ENCODE data around the gene TFAP2D. TPM values are rescaled to one million over a fixed set of nuclear protein-coding genes. Genes with fewer than 3 reads are reported as not detected.

Gene TFAP2D
- total RNA-seq, 2 experiments from 2014 or later: not detected

GRCh38 chr6:50807035-50807434 is 93.7 kb downstream of the TFAP2D start:
- no peak overlapping the region for H3K4me3 ChIP-seq (ENCODE audit: low read depth, low read length, poor library complexity, severe bottlenecking)
- no peaks in the 10 kb centered on the region for H3K4me1 ChIP-seq (ENCODE audit: insufficient read depth, low read length, poor library complexity, severe bottlenecking)
- POLR2A ChIA-PET: no interaction called here
- no peaks in the 10 kb centered on the region for H3K36me3 ChIP-seq (ENCODE audit: insufficient read depth, low read length)
- H3K79me2 ChIP-seq (ENCODE audit: insufficient read depth, low read depth, low read length): no peaks in the 10 kb centered on the region
- CTCF ChIA-PET (ENCODE audit: unreplicated experiment): no interaction called here
- H3K9me2 ChIP-seq (ENCODE audit: insufficient read depth, low read length): no peaks in the 10 kb centered on the region
- no TSS peak for BruUV-seq (replicated peaks)
- H2AFZ ChIP-seq (ENCODE audit: low read length): no peak overlapping the region
- no peaks in the 10 kb centered on the region for H4K20me1 ChIP-seq (ENCODE audit: insufficient read depth, low read length)
- TF ChIP-seq CTCF (conservative IDR thresholded peaks at IDR 0.05; ENCODE audit: low read length) (no peak), EZH2phosphoT487 (IDR thresholded peaks at IDR 0.05; ENCODE audit: borderline replicate concordance, low read depth, low read length) (no peak)
- no peak overlapping the region for H3K4me2 ChIP-seq (ENCODE audit: low read length)
- no peak overlapping the region for H3K27ac ChIP-seq (ENCODE audit: low read depth, low read length, poor library complexity, severe bottlenecking)
- H3K9me3 ChIP-seq (ENCODE audit: low read length): no peaks in the 10 kb centered on the region
- no peak for DNase-seq (ENCODE audit: low spot score)
- intact Hi-C loops (cut with micrococcal nuclease; ENCODE audit: unreplicated experiment): no loop called here

GRCh38 chr6:50815436-50816114 is 102.2 kb downstream of the TFAP2D start:
- peak overlapping the region; percentile 80 for H3K4me2 ChIP-seq (ENCODE audit: low read length)
- no peak; the same call in 1 of the 2 replicates for TF ChIP-seq CTCF (conservative IDR thresholded peaks at IDR 0.05; ENCODE audit: low read length)
- no peak for TF ChIP-seq EZH2phosphoT487 (IDR thresholded peaks at IDR 0.05; ENCODE audit: borderline replicate concordance, low read depth, low read length)
- intact Hi-C loops (cut with micrococcal nuclease; ENCODE audit: unreplicated experiment): loop anchor here (2.0 to 10.0 kb wide), 6 partner anchors 535 to 1207 kb away; no protein-coding TSS in a partner anchor
- DNase-seq (ENCODE audit: low spot score): peak; percentile 3
- H3K27ac ChIP-seq (ENCODE audit: low read depth, low read length, poor library complexity, severe bottlenecking): no peak overlapping the region
- BruUV-seq (replicated peaks): no TSS peak
- no peaks in the 10 kb centered on the region for H3K9me2 ChIP-seq (ENCODE audit: insufficient read depth, low read length)
- no peaks in the 10 kb centered on the region for H4K20me1 ChIP-seq (ENCODE audit: insufficient read depth, low read length)
- ChIA-PET CTCF (ENCODE audit: unreplicated experiment) (no interaction called here), POLR2A (no interaction called here)
- no peaks in the 10 kb centered on the region for H3K4me1 ChIP-seq (ENCODE audit: insufficient read depth, low read length, poor library complexity, severe bottlenecking)
- H3K9me3 ChIP-seq (ENCODE audit: low read length): no peaks in the 10 kb centered on the region
- H3K4me3 ChIP-seq (ENCODE audit: low read depth, low read length, poor library complexity, severe bottlenecking): peak overlapping the region; percentile 59
- H3K79me2 ChIP-seq (ENCODE audit: insufficient read depth, low read depth, low read length): no peaks in the 10 kb centered on the region
- H2AFZ ChIP-seq (ENCODE audit: low read length): peak overlapping the region; percentile 66; the same call in 1 of the 2 replicates
- no peaks in the 10 kb centered on the region for H3K36me3 ChIP-seq (ENCODE audit: insufficient read depth, low read length)

GRCh38 chr6:50816115-50816675 is 102.9 kb downstream of the TFAP2D start:
- ChIA-PET CTCF (ENCODE audit: unreplicated experiment) (no interaction called here), POLR2A (no interaction called here)
- peak overlapping the region; percentile 80 for H3K4me2 ChIP-seq (ENCODE audit: low read length)

More at GRCh38 chr6:50816115-50816675, 102.9 kb downstream of the TFAP2D start:
- intact Hi-C loops (cut with micrococcal nuclease; ENCODE audit: unreplicated experiment): loop anchor here (2.0 to 10.0 kb wide), 6 partner anchors 535 to 1206 kb away; no protein-coding TSS in a partner anchor
- Histone ChIP-seq H3K4me3 (ENCODE audit: low read depth, low read length, poor library complexity, severe bottlenecking) (peak overlapping the region; percentile 59), H3K9me3 (ENCODE audit: low read length) (no peaks in the 10 kb centered on the region), H2AFZ (ENCODE audit: low read length) (peak overlapping the region; percentile 66; the same call in 1 of the 2 replicates), H3K27ac (ENCODE audit: low read depth, low read length, poor library complexity, severe bottlenecking) (no peak overlapping the region), H3K36me3 (ENCODE audit: insufficient read depth, low read length) (no peaks in the 10 kb centered on the region), H4K20me1 (ENCODE audit: insufficient read depth, low read length) (no peaks in the 10 kb centered on the region), H3K4me1 (ENCODE audit: insufficient read depth, low read length, poor library complexity, severe bottlenecking) (no peaks in the 10 kb centered on the region), H3K79me2 (ENCODE audit: insufficient read depth, low read depth, low read length) (no peaks in the 10 kb centered on the region), H3K9me2 (ENCODE audit: insufficient read depth, low read length) (no peaks in the 10 kb centered on the region)
- peak; percentile 68 for DNase-seq (ENCODE audit: low spot score)
- no TSS peak for BruUV-seq (replicated peaks)
- TF ChIP-seq CTCF (conservative IDR thresholded peaks at IDR 0.05; ENCODE audit: low read length) (peak; percentile 95), EZH2phosphoT487 (IDR thresholded peaks at IDR 0.05; ENCODE audit: borderline replicate concordance, low read depth, low read length) (no peak)

Measured in OCI-LY7 (cell line).